HepG2 (cell line): Measurements from ENCODE around the gene MPZL3. TPM values are rescaled to one million over a fixed set of nuclear protein-coding genes. Genes with fewer than 3 reads are reported as not detected.

Experiments used
- ATAC-seq: fragments of 200-7000 bp; cut with Tn5 transposase; 3 replicates; pipeline ENCODE4 v1.9.1; 2020; ENCODE audit warnings: mild to moderate bottlenecking, moderate library complexity
- BruUV-seq: library from RNA; stranded (reverse); fragments of 400-500 nt; replicated peaks from 2 replicates; lab custom pipeline; 2021; lab: Mats Ljungman, UMichigan
- CTCF ChIA-PET: fragments of 300-600 bp; formaldehyde crosslinking; extraction: SDS; loops from one replicate; lab custom pipeline; 2021; ENCODE audit warnings: low total read pairs, inconsistent platforms, low intra/inter-chr PET ratio; lab: Yijun Ruan, JAX
- POLR2A ChIA-PET: fragments of 350-600 bp; sonication (Branson Sonifier 250); formaldehyde crosslinking; loops from one replicate; lab custom pipeline; 2020; ENCODE audit warnings: antibody characterized with exemption, inconsistent platforms; lab: Yijun Ruan, JAX
- DNase-seq: peaks from one replicate; pipeline ENCODE4 v3.0.0-alpha.2; 2015; ENCODE audit warnings: low spot score
- FAIRE-seq: peaks from 3 replicates; lab custom pipeline; 2011; peaks lifted over from hg19 to GRCh38; lab: Jason Lieb, UNC
- H2AFZ ChIP-seq: one replicate; pipeline ENCODE4 v1.6.1; 2011; ENCODE audit warnings: low read length, inconsistent platforms
- H3K27ac ChIP-seq: fragments of 300-600 bp; 3 replicates; pipeline ENCODE4 v1.8.0; 2011; ENCODE audit warnings: mixed run types, mild to moderate bottlenecking, mixed read lengths, low read length, inconsistent platforms; ENCODE audit not compliant: insufficient read depth; ENCODE audit errors: extremely low read length
- H3K27me3 ChIP-seq, 2 experiments: fragments of 200-600 bp in 1 of 2; 2 replicates in 1 of 2; 3 replicates in 1 of 2; pipeline versions ENCODE4 v1.6.0 to v1.8.0; 2011; ENCODE audit warnings: low read length in 2 of 2, mild to moderate bottlenecking in 2 of 2, moderate library complexity in 2 of 2, inconsistent platforms in 1 of 2; ENCODE audit not compliant: insufficient read depth in 2 of 2, control insufficient read depth in 1 of 2
- H3K36me3 ChIP-seq, 2 experiments: fragments of 200-600 bp in 1 of 2; replicated peaks in 1 of 2; 2 replicates in 1 of 2; 3 replicates in 1 of 2; pipeline versions ENCODE4 v1.5.1 to v1.8.0; 2011; ENCODE audit warnings: low read length in 2 of 2, inconsistent platforms in 1 of 2; ENCODE audit not compliant: insufficient read depth in 2 of 2, control insufficient read depth in 1 of 2
- H3K4me1 ChIP-seq: 2 replicates; pipeline ENCODE4 v1.5.1; 2012; ENCODE audit warnings: low read length, inconsistent platforms; ENCODE audit not compliant: insufficient read depth
- H3K4me2 ChIP-seq: 2 replicates; pipeline ENCODE4 v1.6.0; 2011; ENCODE audit warnings: low read depth, low read length, inconsistent platforms
- H3K4me3 ChIP-seq, 3 experiments: fragments of 200-600 bp in 1 of 3; sonication (generic), shearing (Covaris generic) in 1 of 3; replicated peaks in 1 of 3; 2 replicates each; pipeline ENCODE4 v1.5.1; 2011 to 2016; ENCODE audit warnings: low read length in 3 of 3, inconsistent platforms in 2 of 3, low read depth in 2 of 3, mild to moderate bottlenecking in 2 of 3, control low read depth in 1 of 3, mixed read lengths in 1 of 3; ENCODE audit not compliant: insufficient read depth in 1 of 3
- H3K79me2 ChIP-seq: one replicate; pipeline ENCODE4 v1.6.1; 2011; ENCODE audit warnings: low read length, inconsistent platforms; ENCODE audit not compliant: insufficient read depth
- H3K9ac ChIP-seq: 2 replicates; pipeline ENCODE4 v1.6.0; 2011; ENCODE audit warnings: mild to moderate bottlenecking, low read depth, low read length, inconsistent platforms; ENCODE audit not compliant: insufficient read depth
- H3K9me3 ChIP-seq: 2 replicates; pipeline ENCODE4 v1.5.1; 2012; ENCODE audit warnings: mild to moderate bottlenecking, low read length
- H4K20me1 ChIP-seq: 2 replicates; pipeline ENCODE4 v1.6.0; 2011; ENCODE audit warnings: inconsistent platforms, mild to moderate bottlenecking, low read length, moderate library complexity; ENCODE audit not compliant: insufficient read depth
- CHD2 ChIP-seq: IDR thresholded peaks from 2 replicates; pipeline ENCODE4 v1.6.1; 2011; ENCODE audit warnings: low read depth, low read length, improper control_type of control experiment
- RBM39 ChIP-seq: fragments of 200-400 bp; formaldehyde crosslinking; IDR thresholded peaks from one replicate; pipeline ENCODE4 v1.6.1; 2018; ENCODE audit warnings: antibody characterized with exemption, mild to moderate bottlenecking, low read depth, low read length; ENCODE audit not compliant: poor library complexity, severe bottlenecking
- SMARCE1 ChIP-seq: fragments of 450-650 bp; IDR thresholded peaks from 2 replicates; pipeline ENCODE4 v1.6.1; 2017; ENCODE audit warnings: borderline replicate concordance
- TBX2 ChIP-seq: sonication (generic); formaldehyde crosslinking; IDR thresholded peaks from 2 replicates; pipeline ENCODE4 v1.5.0; 2020; ENCODE audit warnings: missing genetic modification reagents, mild to moderate bottlenecking, borderline replicate concordance
- ZFP82 ChIP-seq: sonication (generic); formaldehyde crosslinking; IDR thresholded peaks from 2 replicates; pipeline ENCODE4 v1.5.1; 2020; ENCODE audit warnings: mild to moderate bottlenecking, missing genetic modification reagents, borderline replicate concordance
- ZNF136 ChIP-seq: sonication (generic); formaldehyde crosslinking; IDR thresholded peaks from 2 replicates; pipeline ENCODE4 v1.8.1; 2022; ENCODE audit warnings: low read depth, mild to moderate bottlenecking, moderate library complexity, missing genetic modification reagents
- ZNF737 ChIP-seq: sonication (generic); formaldehyde crosslinking; IDR thresholded peaks from 2 replicates; pipeline ENCODE4 v1.5.0; 2020; ENCODE audit warnings: missing genetic modification reagents, mild to moderate bottlenecking, borderline replicate concordance
- WGBS: methylation state at CpG from one replicate; pipeline ENCODE4 v1.1.6; 2017; ENCODE audit warnings: low lambda C conversion rate; 5-methylcytosine and 5-hydroxymethylcytosine counted together
- in situ Hi-C: cut with HindIII; loops from 2 replicates; pipeline ENCODE4 v1.10.0; 2017; ENCODE audit warnings: low pct_unique_long_range_greater_than_20kb; ENCODE audit not compliant: extremely low pct_ligation_motif_present
- intact Hi-C: fragments of 100-400 bp; cut with micrococcal nuclease; formaldehyde crosslinking; loops from one replicate; pipeline ENCODE4 v1.10.0; 2022; ENCODE audit not compliant: unreplicated experiment
- polyA plus RNA-seq, 8 experiments: library from polyadenylated mRNA; depleted of rRNA in 3 of 8; stranded (reverse) in 7 of 8; unstranded in 1 of 8; fragments of >200 nt; fragmentation: Illumina TruSeq in 4 of 8; extraction: Trizol in 4 of 8; gene quantifications; 2 replicates each; pipeline versions ENCODE4 v1.2.1 to v1.2.3, GENCODE V29; 2011 to 2016; ENCODE audit warnings: low read depth in 4 of 8, missing spikeins in 1 of 8, mixed read lengths in 1 of 8; ENCODE audit not compliant: insufficient read depth in 1 of 8
- total RNA-seq, 5 experiments: library from RNA; depleted of rRNA; stranded (reverse); fragments of >200 nt; fragmentation: Illumina TruSeq; extraction: Trizol; gene quantifications; 2 replicates each; pipeline ENCODE4 v1.2.3, GENCODE V29; 2016; ENCODE audit warnings: low read depth in 1 of 5

MPZL3 gene
- total and polyA plus RNA-seq, 2 of the 13 experiments (the other 11 are each of a cell fraction or from before 2014, with no cell fraction given) = 5.3 to 9.3 TPM

GRCh38 chr11:118229274-118229847 is 22.8 kb downstream of the MPZL3 start:
- FAIRE-seq = no peak
- TF ChIP-seq TBX2 (CRISPR knock-in tag) = no peak
- TF ChIP-seq ZNF136 (CRISPR knock-in tag) = no peak
- TF ChIP-seq ZFP82 (CRISPR knock-in tag) = no peak
- no peak for TF ChIP-seq CHD2
- no peak for TF ChIP-seq ZNF737 (CRISPR knock-in tag)
- TF ChIP-seq RBM39 = no peak
- TF ChIP-seq SMARCE1 = no peak

More at GRCh38 chr11:118229274-118229847, 22.8 kb downstream of the MPZL3 start:
- no TSS peak for BruUV-seq
- Histone ChIP-seq H3K4me1 (0 out of 2 replicates have a peak, but pooled peaks cover 9% of the 10 kb centered on the region), H3K36me3 (peaks cover 0 to 18% of the 10 kb centered on the region in 2 experiments; a peak in 3 of 5 replicates), H4K20me1 (no peaks in the 10 kb centered on the region), H3K79me2 (no peaks in the 10 kb centered on the region), H3K9me3 (no peaks in the 10 kb centered on the region), H2AFZ (no peak overlapping the region), H3K27me3 (no peaks in the 10 kb centered on the region), H3K9ac (no peak overlapping the region), H3K4me3 (no peak overlapping the region), H3K27ac (no peak overlapping the region), H3K4me2 (no peak overlapping the region)
- ChIA-PET POLR2A (no interaction called here), CTCF (no interaction called here)
- WGBS = 90% methylated on average over 5 of the region's 5 CpGs
- intact Hi-C loops (no loop called here), in situ Hi-C loops (no loop called here)
- DNase-seq (no peak), ATAC-seq (no peak)
